ENCODE data around the gene ACOX1.

- no peak for TF ChIP-seq CTCF (optimal IDR thresholded peaks at IDR 0.05 in 1 of 3, IDR thresholded peaks at IDR 0.05 in 1 of 3, conservative IDR thresholded peaks at IDR 0.05 in 1 of 3; ENCODE audit: extremely low read depth in 1 of 3, insufficient read depth in 2 of 3, low read length in 3 of 3)
- TF ChIP-seq EZH2 (IDR thresholded peaks at IDR 0.05; ENCODE audit: low read length), result no peak
Observed at GRCh38 chr17:75925912-75926311, 53.1 kb downstream of the ACOX1 start.
